Memory B cell (primary cell): ENCODE data around the gene AGPAT2.

ENCODE experiments used
- ATAC-seq: fragments of 150-1000 bp; cut with Tn5 transposase; 2 replicates; pipeline ENCODE4 v1.10.0; 2021; ENCODE audit warnings: low read depth, mild to moderate bottlenecking, moderate library complexity
- DNase-seq, 2 donors: peaks; one replicate each; pipeline ENCODE4 v3.0.0; 2022; ENCODE audit warnings: low spot score in 2 of 2
- H3K27ac Mint-ChIP-seq: one replicate; pipeline ENCODE4 v1.8.0; 2022; ENCODE audit warnings: mild to moderate bottlenecking, moderate library complexity, mixed read lengths
- H3K27me3 Mint-ChIP-seq: one replicate; pipeline ENCODE4 v1.8.0; 2022; ENCODE audit warnings: mixed read lengths
- H3K36me3 Mint-ChIP-seq: one replicate; pipeline ENCODE4 v1.8.0; 2022; ENCODE audit warnings: mild to moderate bottlenecking, mixed read lengths
- H3K4me1 Mint-ChIP-seq: one replicate; pipeline ENCODE4 v1.8.0; 2022; ENCODE audit warnings: mixed read lengths
- H3K4me3 Mint-ChIP-seq: one replicate; pipeline ENCODE4 v1.8.0; 2022; ENCODE audit warnings: mild to moderate bottlenecking, moderate library complexity, mixed read lengths
- H3K9me3 Mint-ChIP-seq: one replicate; pipeline ENCODE4 v1.8.0; 2022; ENCODE audit warnings: mixed read lengths

AGPAT2 gene

GRCh38 chr9:136683173-136683745 is 4.0 kb downstream of the AGPAT2 start:
- DNase-seq (no peak), ATAC-seq (no peak)
- Mint-ChIP-seq H3K36me3 (no peaks in the 10 kb centered on the region), H3K4me3 (no peak overlapping the region), H3K9me3 (no peaks in the 10 kb centered on the region), H3K27me3 (no peaks in the 10 kb centered on the region), H3K27ac (no peak overlapping the region), H3K4me1 (peaks cover 6% of the 10 kb centered on the region)

DNA sequence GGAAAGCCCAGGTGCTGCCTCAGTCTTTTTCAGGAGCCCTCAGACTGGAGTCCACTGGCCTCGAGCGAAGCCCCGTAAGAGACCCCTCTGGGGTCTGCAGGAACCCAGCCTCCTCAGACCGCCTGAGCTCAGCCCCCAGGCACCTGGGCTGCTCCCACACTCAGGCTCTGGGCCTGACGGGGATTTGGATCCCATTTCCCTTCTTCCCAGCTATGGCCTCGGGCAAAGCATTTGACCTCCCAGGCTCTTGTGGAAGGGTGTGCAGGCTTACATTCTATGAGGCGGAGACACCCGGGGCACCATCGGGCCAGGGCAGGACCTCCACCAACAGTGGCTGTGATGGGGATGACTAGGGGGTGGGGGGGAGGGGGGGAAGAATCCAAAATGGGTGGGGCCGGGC is 4.5 kb downstream of the AGPAT2 start:
- no peaks in the 10 kb centered on the region for H3K27me3 Mint-ChIP-seq
- no peaks in the 10 kb centered on the region for H3K36me3 Mint-ChIP-seq
- no peak for DNase-seq
- no peaks in the 10 kb centered on the region for H3K9me3 Mint-ChIP-seq
- no peak for ATAC-seq
- H3K27ac Mint-ChIP-seq: no peak overlapping the region
- no peak overlapping the region for H3K4me3 Mint-ChIP-seq
- H3K4me1 Mint-ChIP-seq: peaks cover 6% of the 10 kb centered on the region

GRCh38 chr9:136681945-136682699 is 5.1 kb downstream of the AGPAT2 start:
- no peaks in the 10 kb centered on the region for H3K36me3 Mint-ChIP-seq
- no peak overlapping the region for H3K4me3 Mint-ChIP-seq
- no peak for ATAC-seq
- H3K27me3 Mint-ChIP-seq: no peaks in the 10 kb centered on the region
- H3K4me1 Mint-ChIP-seq: peaks cover 6% of the 10 kb centered on the region
- DNase-seq: no peak
- H3K27ac Mint-ChIP-seq: no peak overlapping the region
- no peaks in the 10 kb centered on the region for H3K9me3 Mint-ChIP-seq

DNA sequence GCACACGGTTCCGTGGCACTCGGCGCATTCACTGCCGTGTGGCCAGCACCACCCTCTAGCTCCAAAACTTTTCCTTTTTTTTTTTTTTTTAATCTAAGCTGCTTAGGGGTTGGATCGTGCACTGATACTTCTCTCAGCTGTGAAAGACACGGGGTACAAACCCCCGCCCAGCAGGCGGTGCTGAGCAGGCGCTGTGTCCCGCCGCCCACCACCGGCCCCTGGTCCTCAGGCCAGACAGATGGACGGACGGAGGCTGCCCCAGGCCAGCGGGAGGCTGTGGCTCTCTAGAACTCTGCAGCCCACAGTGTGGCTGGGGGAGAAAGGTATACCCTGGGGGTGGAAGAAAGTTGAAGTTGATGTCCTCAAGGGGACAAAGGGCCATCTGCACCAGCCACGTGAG is 6.2 kb downstream of the AGPAT2 start:
- peaks cover 2% of the 10 kb centered on the region for H3K36me3 Mint-ChIP-seq
- H3K27me3 Mint-ChIP-seq: no peaks in the 10 kb centered on the region
- no peak overlapping the region for H3K4me3 Mint-ChIP-seq
- peaks cover 3% of the 10 kb centered on the region for H3K4me1 Mint-ChIP-seq
- ATAC-seq (no peak), DNase-seq (no peak)
- H3K9me3 Mint-ChIP-seq: no peaks in the 10 kb centered on the region
- H3K27ac Mint-ChIP-seq: no peak overlapping the region

- H3K36me3 Mint-ChIP-seq: peaks cover 4% of the 10 kb centered on the region
- no peaks in the 10 kb centered on the region for H3K9me3 Mint-ChIP-seq
- H3K27ac Mint-ChIP-seq: no peak overlapping the region
- no peak for ATAC-seq
- no peaks in the 10 kb centered on the region for H3K27me3 Mint-ChIP-seq
- no peak overlapping the region for H3K4me3 Mint-ChIP-seq
- no peaks in the 10 kb centered on the region for H3K4me1 Mint-ChIP-seq
- no peak for DNase-seq
These were observed 7.8 kb downstream of the AGPAT2 start for GRCh38 chr9:136679431-136679941.

- no peaks in the 10 kb centered on the region for H3K4me1 Mint-ChIP-seq
- no peak for ATAC-seq
- DNase-seq: no peak
- no peak overlapping the region for H3K4me3 Mint-ChIP-seq
- no peak overlapping the region for H3K27ac Mint-ChIP-seq
- peaks cover 6% of the 10 kb centered on the region for H3K36me3 Mint-ChIP-seq
- H3K27me3 Mint-ChIP-seq: no peaks in the 10 kb centered on the region
- H3K9me3 Mint-ChIP-seq: no peaks in the 10 kb centered on the region
These were observed 8.6 kb downstream of the AGPAT2 start for GRCh38 chr9:136678624-136679023.

- DNase-seq (no peak), ATAC-seq (no peak)
- no peak overlapping the region for H3K27ac Mint-ChIP-seq
- H3K27me3 Mint-ChIP-seq: no peaks in the 10 kb centered on the region
- no peaks in the 10 kb centered on the region for H3K4me1 Mint-ChIP-seq
- H3K4me3 Mint-ChIP-seq: no peak overlapping the region
- peaks cover 6% of the 10 kb centered on the region for H3K36me3 Mint-ChIP-seq
- H3K9me3 Mint-ChIP-seq: no peaks in the 10 kb centered on the region
These were observed 9.2 kb downstream of the AGPAT2 start for GRCh38 chr9:136678034-136678433.

GRCh38 chr9:136676920-136677686 is 10.2 kb downstream of the AGPAT2 start:
- Mint-ChIP-seq H3K36me3 (peaks cover 6% of the 10 kb centered on the region), H3K4me1 (no peaks in the 10 kb centered on the region), H3K27ac (no peak overlapping the region), H3K27me3 (no peaks in the 10 kb centered on the region), H3K9me3 (no peaks in the 10 kb centered on the region), H3K4me3 (no peak overlapping the region)
- ATAC-seq: no peak
- no peak for DNase-seq

DNA sequence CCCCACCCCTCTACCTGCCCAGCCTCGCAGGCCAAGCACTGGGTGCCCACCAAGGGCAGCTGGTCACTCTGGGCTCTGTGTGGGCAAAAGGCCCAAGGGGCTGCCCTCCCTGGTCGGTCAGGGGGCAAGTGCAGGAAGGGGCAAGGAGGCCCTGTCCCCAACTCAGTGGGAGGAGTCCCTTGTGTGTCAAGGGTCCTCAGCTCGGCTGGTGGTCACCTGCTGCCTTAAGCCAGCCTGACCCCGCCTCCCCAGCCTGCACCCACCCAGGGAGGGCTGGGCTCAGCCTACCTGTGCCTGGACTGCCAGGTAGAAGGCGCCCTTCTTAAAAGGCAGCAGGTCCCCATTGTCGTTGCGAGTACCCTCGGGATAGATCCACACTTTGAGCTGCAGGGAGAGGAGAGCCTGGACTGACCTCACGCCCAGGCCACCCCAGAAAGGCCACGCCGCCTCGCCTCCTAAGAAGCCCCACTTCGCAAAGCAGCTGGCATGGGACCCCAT is 10.9 kb downstream of the AGPAT2 start:
- DNase-seq (no peak), ATAC-seq (no peak)
- Mint-ChIP-seq H3K9me3 (no peaks in the 10 kb centered on the region), H3K4me1 (peaks cover 2% of the 10 kb centered on the region), H3K27me3 (peaks cover 2% of the 10 kb centered on the region), H3K36me3 (peaks cover 6% of the 10 kb centered on the region), H3K27ac (no peak overlapping the region), H3K4me3 (no peak overlapping the region)

GRCh38 chr9:136675477-136676296 is 11.6 kb downstream of the AGPAT2 start:
- H3K36me3 Mint-ChIP-seq: peaks cover 6% of the 10 kb centered on the region

DNA sequence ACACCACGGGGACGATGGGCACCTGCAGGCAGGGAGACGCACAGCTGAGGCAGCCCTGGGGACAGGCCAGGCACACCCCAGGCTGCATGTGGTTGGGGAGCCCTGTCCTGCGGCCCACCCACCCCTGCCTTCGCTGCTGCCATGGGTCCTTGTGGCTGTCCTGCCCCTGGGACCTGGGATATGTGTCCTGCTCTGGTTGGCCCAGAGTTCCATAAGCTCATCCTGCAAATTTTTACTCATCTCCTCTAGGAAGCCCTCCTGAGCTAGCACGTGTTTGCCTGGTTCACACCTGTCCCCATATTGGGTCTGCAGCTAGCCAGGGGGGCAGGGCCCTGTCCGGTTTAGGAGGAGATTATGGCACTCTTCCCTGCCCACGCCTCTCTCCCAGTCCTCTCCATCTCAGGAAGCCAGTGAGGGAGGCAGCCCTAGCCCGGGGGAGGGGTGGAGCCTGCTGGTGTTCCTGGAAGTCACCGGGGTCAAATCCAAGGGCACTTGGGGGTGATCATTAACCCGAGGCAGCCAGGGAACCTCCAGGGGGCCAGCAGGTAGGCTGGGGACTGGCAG is 12.4 kb downstream of the AGPAT2 start:
- Mint-ChIP-seq H3K27ac (no peak overlapping the region), H3K4me3 (no peak overlapping the region), H3K9me3 (no peaks in the 10 kb centered on the region), H3K27me3 (peaks cover 2% of the 10 kb centered on the region), H3K4me1 (peaks cover 2% of the 10 kb centered on the region), H3K36me3 (peaks cover 6% of the 10 kb centered on the region)
- DNase-seq (no peak), ATAC-seq (no peak)

More at GRCh38 chr9:136675477-136676296, 11.6 kb downstream of the AGPAT2 start:
- Mint-ChIP-seq H3K4me1 (peaks cover 2% of the 10 kb centered on the region), H3K9me3 (no peaks in the 10 kb centered on the region), H3K4me3 (no peak overlapping the region), H3K27ac (no peak overlapping the region), H3K27me3 (peaks cover 2% of the 10 kb centered on the region)
- ATAC-seq (no peak), DNase-seq (no peak)

GRCh38 chr9:136673975-136674785 is 13.1 kb downstream of the AGPAT2 start:
- Mint-ChIP-seq H3K36me3 (peaks cover 6% of the 10 kb centered on the region), H3K4me3 (no peak overlapping the region), H3K27ac (no peak overlapping the region), H3K9me3 (no peaks in the 10 kb centered on the region), H3K27me3 (peaks cover 2% of the 10 kb centered on the region), H3K4me1 (peaks cover 2% of the 10 kb centered on the region)
- ATAC-seq: no peak
- DNase-seq: no peak
